GM19468 (cell line): ENCODE measurements around the gene CD109.
A peak's percentile ranks its signal among the peaks of the same experiment; 100 is the strongest.
"Not testable (repeated sequence)": the region's sequence is repeated elsewhere in the genome, so short reads cannot be mapped to it uniquely, and the experiment has no call there.

Experiments used
- ATAC-seq: cut with Tn5 transposase; IDR thresholded peaks from one replicate; pipeline ENCODE4 v1.9.1; 2021; ENCODE audit warnings: mild to moderate bottlenecking, moderate library complexity, moderate number of reproducible peaks; ENCODE audit not compliant: unreplicated experiment; ENCODE audit errors: extremely low read depth

CD109 gene

GRCh38 chr6:73722318-73723060 lies 26.5 kb downstream of the CD109 start:
- ATAC-seq = peak; percentile 57

DNA sequence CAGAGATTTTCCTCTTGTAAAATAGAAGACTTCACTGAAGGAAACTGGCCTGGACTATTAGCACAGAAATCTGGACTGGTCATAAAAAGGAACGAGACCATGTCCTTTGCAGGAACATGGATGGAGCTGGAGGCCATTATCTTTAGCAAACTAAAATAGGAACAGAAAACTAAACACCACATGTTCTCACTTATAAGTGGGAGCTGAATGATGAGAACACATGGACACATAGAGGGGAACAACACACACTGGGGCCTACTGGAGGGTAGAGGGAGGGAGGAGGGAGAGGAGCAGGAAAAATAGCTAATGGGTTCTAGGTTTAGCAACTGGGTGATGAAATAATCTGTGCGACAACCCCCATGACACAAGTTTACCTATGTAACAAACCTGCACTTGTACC lies 27.5 kb downstream of the CD109 start:
- not testable (repeated sequence) for ATAC-seq

DNA sequence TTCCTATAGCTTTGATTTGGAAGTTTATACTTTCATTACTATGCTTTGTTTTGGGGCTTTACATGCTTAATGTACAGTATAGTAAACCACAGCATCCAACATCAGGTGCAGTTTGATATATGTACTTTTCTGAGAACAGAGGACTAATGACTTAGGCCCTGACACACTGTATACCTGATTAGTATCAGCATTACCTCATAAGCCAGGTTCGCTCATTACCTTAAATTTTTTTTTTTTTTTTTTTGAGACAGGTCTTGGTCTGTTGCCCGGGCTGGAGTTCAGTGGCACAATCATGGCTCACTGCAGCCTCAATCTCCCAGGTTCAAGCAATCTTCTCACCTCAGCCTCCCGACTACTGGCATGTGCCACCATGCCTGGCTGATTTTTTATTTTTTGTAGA lies 28.4 kb downstream of the CD109 start:
- ATAC-seq = no peak

- not testable (repeated sequence) for ATAC-seq
Measured at GRCh38 chr6:73725192-73725591, 29.2 kb downstream of the CD109 start.

GRCh38 chr6:73727114-73727513 lies 31.1 kb downstream of the CD109 start:
- no peak for ATAC-seq

GRCh38 chr6:73728548-73729205 lies 32.7 kb downstream of the CD109 start:
- ATAC-seq = peak; percentile 26

DNA sequence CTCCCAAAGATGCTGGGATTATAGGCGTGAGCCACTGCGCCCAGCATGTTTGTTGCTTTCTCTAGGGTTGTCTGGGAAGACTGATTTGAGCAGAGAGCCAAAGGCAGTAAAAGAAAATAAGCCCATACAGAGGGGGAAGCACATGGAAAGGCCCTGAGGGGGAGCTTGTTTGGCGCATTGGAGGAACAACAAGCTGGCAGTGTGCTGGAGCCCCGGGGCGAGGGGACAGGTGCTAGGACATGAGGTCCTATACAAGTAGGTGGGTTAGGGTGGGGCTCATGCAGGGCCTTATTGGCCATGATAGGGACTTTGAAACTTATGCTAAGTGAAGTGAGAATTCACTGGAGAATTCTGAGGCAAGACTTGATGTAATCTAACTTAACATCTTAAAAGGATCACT lies 35.3 kb downstream of the CD109 start:
- no peak for ATAC-seq

GRCh38 chr6:73732845-73733675 lies 37.1 kb downstream of the CD109 start:
- ATAC-seq = no peak

DNA sequence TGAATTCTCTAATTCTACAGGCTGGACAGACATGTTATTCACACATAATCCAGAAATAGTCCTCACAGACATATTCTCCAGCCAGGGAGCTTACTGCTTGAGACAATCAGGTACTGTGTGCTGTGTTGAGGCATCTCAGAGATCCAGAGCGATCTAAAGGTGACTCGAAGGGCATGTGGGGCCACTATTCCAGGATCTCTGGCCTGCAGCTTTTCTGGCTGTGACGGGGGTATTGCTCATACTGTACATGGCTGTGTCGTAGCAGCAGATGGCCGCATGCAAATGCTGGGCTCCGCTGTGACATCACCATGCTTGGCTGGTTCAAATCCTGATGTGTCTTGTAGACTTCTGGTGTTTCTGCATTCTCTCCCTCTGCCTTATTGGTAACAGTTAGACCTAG lies 37.8 kb downstream of the CD109 start:
- ATAC-seq = no peak

DNA sequence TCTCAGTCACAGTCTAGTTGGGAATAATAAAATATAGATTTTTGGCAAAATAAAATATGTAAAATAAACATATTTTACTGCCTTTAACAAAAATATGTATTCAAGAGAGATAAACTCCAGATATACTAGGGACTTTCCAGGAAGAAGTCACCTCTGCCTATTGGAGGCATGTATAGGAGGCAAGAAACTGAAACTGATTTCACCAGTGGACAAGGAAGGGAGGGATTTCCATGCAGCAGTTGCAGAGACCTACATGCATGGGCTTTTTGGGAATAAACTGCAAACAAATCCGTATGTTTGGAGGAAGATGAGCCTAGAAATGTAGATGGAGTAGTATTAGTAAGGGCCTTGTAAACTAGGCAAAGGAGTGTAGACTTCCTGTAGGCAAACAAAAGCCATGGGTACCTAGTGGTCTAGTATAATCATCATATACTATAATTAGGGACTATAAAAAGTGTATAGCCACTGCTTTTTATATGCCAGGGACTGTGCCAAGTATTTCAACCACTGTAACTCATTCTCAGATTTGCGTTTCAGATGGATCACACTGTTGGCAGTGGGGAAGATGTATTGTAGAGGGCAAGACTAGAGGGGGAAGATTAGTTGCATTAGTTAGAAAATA lies 38.9 kb downstream of the CD109 start:
- no peak for ATAC-seq

GRCh38 chr6:73738367-73739028 lies 42.5 kb downstream of the CD109 start:
- no peak for ATAC-seq

DNA sequence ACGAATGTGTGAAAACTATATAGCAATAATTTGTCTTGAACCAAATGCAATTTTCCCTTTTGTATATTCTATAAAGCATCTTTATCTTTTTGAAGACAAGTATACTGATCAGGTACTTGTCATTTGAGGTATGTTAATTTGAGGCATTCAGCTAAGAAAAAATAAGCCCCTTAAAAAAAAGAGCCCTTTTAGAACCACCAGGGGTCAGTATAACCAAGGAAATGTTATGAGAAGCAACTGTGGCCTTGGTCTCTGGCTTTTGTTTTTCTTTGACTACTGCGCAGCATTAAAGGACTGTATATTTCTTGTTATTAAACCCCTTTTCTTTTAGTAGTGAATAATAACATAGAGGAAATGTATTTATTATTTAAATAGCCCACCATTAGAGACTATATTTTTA lies 43.1 kb downstream of the CD109 start:
- ATAC-seq = peak; percentile 54

DNA sequence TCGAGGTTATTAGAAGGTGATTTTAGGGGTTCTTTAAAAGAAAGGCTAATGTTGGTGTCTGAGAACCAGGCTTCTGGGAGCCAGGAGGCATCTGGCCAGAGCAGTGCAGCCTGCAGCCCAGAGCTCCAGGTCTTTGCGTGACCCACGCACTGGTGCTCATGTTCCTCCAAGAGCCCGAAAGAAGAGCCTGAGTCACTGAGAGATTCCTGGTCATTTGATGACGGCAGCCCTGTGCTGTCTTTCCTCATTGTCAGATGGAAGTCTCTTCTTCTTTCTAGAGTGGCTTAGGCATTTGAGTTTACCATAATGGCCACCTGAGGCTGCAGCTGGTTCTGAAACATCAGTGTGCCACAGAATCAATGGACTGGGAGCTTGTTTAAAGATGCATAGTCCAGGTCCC lies 46.4 kb downstream of the CD109 start:
- ATAC-seq = no peak

DNA sequence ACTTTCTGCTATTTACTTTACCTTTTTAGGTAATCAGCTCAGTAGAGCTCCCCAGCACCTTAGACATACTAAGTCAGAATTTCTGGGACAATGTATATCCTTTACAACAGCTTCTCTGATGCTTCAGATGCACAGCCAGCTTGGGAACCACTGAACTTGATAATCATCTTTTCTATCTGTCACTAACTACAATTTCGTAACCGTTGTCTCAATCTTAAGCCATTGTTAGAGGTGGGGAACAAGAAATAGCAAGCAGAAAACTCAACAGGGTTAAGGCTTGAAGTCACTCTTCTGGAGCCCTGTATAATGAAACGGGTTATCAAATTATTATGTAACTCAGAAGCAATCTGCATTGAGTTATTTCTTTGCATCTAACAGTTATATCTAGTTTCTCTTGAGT lies 47.1 kb downstream of the CD109 start:
- ATAC-seq = no peak

GRCh38 chr6:73743556-73743955 lies 47.6 kb downstream of the CD109 start:
- ATAC-seq = no peak

GRCh38 chr6:73746787-73747186 lies 50.8 kb downstream of the CD109 start:
- ATAC-seq = no peak

GRCh38 chr6:73747289-73747688 lies 51.3 kb downstream of the CD109 start:
- peak; percentile 96 for ATAC-seq

- no peak for ATAC-seq
Measured at GRCh38 chr6:73752943-73753342, 56.9 kb downstream of the CD109 start.

DNA sequence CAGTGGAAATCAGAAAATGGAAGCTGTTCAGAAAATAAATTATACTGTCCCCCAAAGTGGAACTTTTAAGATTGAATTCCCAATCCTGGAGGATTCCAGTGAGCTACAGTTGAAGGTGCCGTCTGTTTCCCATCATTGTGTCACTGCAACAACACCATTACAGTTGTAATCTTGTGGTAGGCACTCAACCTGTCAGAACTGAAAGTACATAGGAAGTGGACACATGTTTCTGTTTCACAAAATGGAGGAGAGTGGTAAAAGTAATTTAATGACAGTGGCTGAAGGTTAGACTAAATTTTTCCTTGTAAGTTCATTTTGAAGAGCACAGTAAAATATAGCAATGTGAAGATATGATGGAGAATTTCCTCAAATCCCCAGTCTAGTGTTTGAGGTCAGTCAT lies 70.0 kb downstream of the CD109 start:
- no peak for ATAC-seq

DNA sequence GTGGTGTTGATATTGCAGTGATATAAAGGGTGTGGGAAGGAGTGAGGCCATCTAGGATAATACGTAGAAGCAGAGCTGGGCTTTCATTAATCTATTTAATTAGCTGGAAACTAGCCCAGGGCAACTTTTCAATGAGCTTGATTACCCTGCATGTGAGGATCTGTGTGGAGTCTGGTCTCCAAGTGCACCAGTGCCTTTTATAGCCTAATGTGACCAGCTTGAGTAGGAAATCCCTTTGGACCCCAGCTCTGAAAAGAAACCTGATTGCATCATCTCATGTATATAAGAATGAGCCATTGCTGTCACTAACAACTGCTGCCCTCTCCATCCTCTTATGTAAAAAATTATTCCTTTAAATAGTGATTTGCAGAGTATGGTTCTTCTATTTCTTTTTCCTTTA lies 72.6 kb downstream of the CD109 start:
- no peak for ATAC-seq
